ENCODE results near the gene PIK3CA. TPM values are rescaled to one million over a fixed set of nuclear protein-coding genes. Genes with fewer than 3 reads are reported as not detected.

The PIK3CA gene
- total RNA-seq, 1 donor from 2014 or later = 24.5 TPM

GRCh38 chr3:179266701-179267211 is 118.6 kb downstream of the PIK3CA start:
- H3K9ac ChIP-seq = no peak overlapping the region
- no peaks in the 10 kb centered on the region for H3K4me1 Mint-ChIP-seq
- DNase-seq (ENCODE audit: low spot score) = no peak
- no peak overlapping the region for H3K27ac Mint-ChIP-seq
- H3K79me2 ChIP-seq (ENCODE audit: low read depth) = no peaks in the 10 kb centered on the region
- H2AFZ ChIP-seq (replicated peaks) = no peak overlapping the region
- peaks cover 5% of the 10 kb centered on the region for H3K9me3 Mint-ChIP-seq
- no peaks in the 10 kb centered on the region for H3K36me3 Mint-ChIP-seq
- H3K4me3 ChIP-seq = no peak overlapping the region
- no peak overlapping the region for H3K4me3 Mint-ChIP-seq
- H3K4me1 ChIP-seq = no peaks in the 10 kb centered on the region
- peaks cover 3% of the 10 kb centered on the region for H3K27me3 ChIP-seq
- no peaks in the 10 kb centered on the region for H3F3A ChIP-seq (ENCODE audit: low read depth)
- no peaks in the 10 kb centered on the region for H3K36me3 ChIP-seq
- no peaks in the 10 kb centered on the region for H3K9me3 ChIP-seq (ENCODE audit: low read depth)
- H3K4me2 ChIP-seq = no peak overlapping the region
- no peak for TF ChIP-seq EZH2 (IDR thresholded peaks at IDR 0.05)
- TF ChIP-seq CTCF (IDR thresholded peaks at IDR 0.05) = no peak
- no peak for TF ChIP-seq EZH2phosphoT487 (IDR thresholded peaks at IDR 0.05)
- H3K27me3 Mint-ChIP-seq (ENCODE audit: insufficient read depth, low read depth) = peaks cover 2% of the 10 kb centered on the region
- H4K20me1 ChIP-seq (ENCODE audit: low read depth) = no peaks in the 10 kb centered on the region
- no peak overlapping the region for H3K27ac ChIP-seq

GRCh38 chr3:179268400-179269051 is 120.4 kb downstream of the PIK3CA start:
- Mint-ChIP-seq H3K9me3 (no peaks in the 10 kb centered on the region), H3K27ac (no peak overlapping the region), H3K4me1 (no peaks in the 10 kb centered on the region), H3K27me3 (ENCODE audit: insufficient read depth, low read depth) (no peaks in the 10 kb centered on the region), H3K36me3 (no peaks in the 10 kb centered on the region), H3K4me3 (no peak overlapping the region)
- Histone ChIP-seq H4K20me1 (ENCODE audit: low read depth) (no peaks in the 10 kb centered on the region), H3K79me2 (ENCODE audit: low read depth) (no peaks in the 10 kb centered on the region), H3K9ac (no peak overlapping the region), H3K4me2 (no peak overlapping the region), H3K27me3 (no peaks in the 10 kb centered on the region), H2AFZ (replicated peaks) (no peak overlapping the region), H3F3A (ENCODE audit: low read depth) (no peaks in the 10 kb centered on the region), H3K4me1 (no peaks in the 10 kb centered on the region), H3K27ac (no peak overlapping the region), H3K4me3 (no peak overlapping the region), H3K9me3 (ENCODE audit: low read depth) (no peaks in the 10 kb centered on the region), H3K36me3 (no peaks in the 10 kb centered on the region)
- TF ChIP-seq EZH2phosphoT487 (IDR thresholded peaks at IDR 0.05) (no peak), EZH2 (IDR thresholded peaks at IDR 0.05) (no peak), CTCF (IDR thresholded peaks at IDR 0.05) (no peak)
- no peak for DNase-seq (ENCODE audit: low spot score)

GRCh38 chr3:179269152-179269707 is 121.1 kb downstream of the PIK3CA start:
- Mint-ChIP-seq H3K9me3 (no peaks in the 10 kb centered on the region), H3K27ac (no peak overlapping the region), H3K4me1 (no peaks in the 10 kb centered on the region), H3K36me3 (no peaks in the 10 kb centered on the region), H3K4me3 (no peak overlapping the region), H3K27me3 (ENCODE audit: insufficient read depth, low read depth) (no peaks in the 10 kb centered on the region)
- Histone ChIP-seq H3K27ac (no peak overlapping the region), H3K9me3 (ENCODE audit: low read depth) (no peaks in the 10 kb centered on the region), H3K4me2 (no peak overlapping the region), H3K27me3 (no peaks in the 10 kb centered on the region), H3K9ac (no peak overlapping the region), H3F3A (ENCODE audit: low read depth) (no peaks in the 10 kb centered on the region), H4K20me1 (ENCODE audit: low read depth) (no peaks in the 10 kb centered on the region), H3K36me3 (no peaks in the 10 kb centered on the region), H2AFZ (replicated peaks) (peak overlapping the region; percentile 26), H3K79me2 (ENCODE audit: low read depth) (no peaks in the 10 kb centered on the region), H3K4me1 (no peaks in the 10 kb centered on the region), H3K4me3 (no peak overlapping the region)
- TF ChIP-seq EZH2phosphoT487 (IDR thresholded peaks at IDR 0.05) (no peak), EZH2 (IDR thresholded peaks at IDR 0.05) (no peak), CTCF (IDR thresholded peaks at IDR 0.05) (no peak)
- DNase-seq (ENCODE audit: low spot score) = no peak
